Omental fat pad (tissue), 4 donors: ENCODE results near the gene PKN2. TPM values are rescaled to one million over a fixed set of nuclear protein-coding genes. Genes with fewer than 3 reads are reported as not detected.
"Not testable (repeated sequence)": the region's sequence is repeated elsewhere in the genome, so short reads cannot be mapped to it uniquely, and the experiment has no call there.

Experiments used
- ATAC-seq: fragments of 150-250 bp; one replicate; pipeline ENCODE4 v1.9.1; 2016; ENCODE audit warnings: mild to moderate bottlenecking, moderate library complexity; ENCODE audit not compliant: low FRiP score
- DNase-seq: peaks from one replicate; pipeline ENCODE4 v3.0.0-alpha.2; 2019; ENCODE audit warnings: low spot score
- small RNA-seq: library from RNA; depleted of rRNA; stranded (forward); fragments of <200 nt; gene quantifications from one replicate; pipeline ENCODE3, GENCODE V24; 2016
- total RNA-seq, 4 donors: library from RNA; depleted of rRNA; stranded (reverse); fragments of >200 nt; gene quantifications; one replicate each; pipeline ENCODE4 v1.1.0, GENCODE V29; 2016
- TF ChIP-seq, protein P1 (sequence below), 3 donors: fragments of 450-650 bp; IDR thresholded peaks; one replicate each; pipeline ENCODE4 v1.5.1; 2016 to 2017; ENCODE audit warnings: antibody characterized with exemption in 3 of 3, mild to moderate bottlenecking in 3 of 3, moderate library complexity in 2 of 3

PKN2 gene
- total RNA-seq, 4 donors from 2014 or later = 28.8 to 56.6 (median 41.9) TPM

DNA sequence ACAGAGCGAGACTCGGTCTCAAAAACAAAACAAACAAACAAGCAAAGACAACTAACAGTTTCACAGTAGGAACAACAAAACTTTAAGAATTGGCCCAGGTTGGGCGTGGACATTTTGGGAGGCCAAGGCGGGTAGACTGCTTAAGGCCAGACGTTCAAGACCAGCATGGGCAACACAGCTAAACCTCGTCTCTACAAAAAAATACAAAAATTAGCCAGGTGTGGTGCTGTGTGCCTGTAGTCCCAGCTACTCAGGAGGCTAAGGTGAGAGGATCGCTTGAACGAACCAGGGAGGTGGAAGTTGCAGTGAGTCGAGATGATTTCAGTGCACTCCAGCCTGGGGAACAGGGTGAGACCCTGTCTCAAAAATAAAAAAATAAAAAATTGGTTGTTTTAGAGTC lies 193.8 kb downstream of the PKN2 start:
- ATAC-seq (no peak), DNase-seq (no peak)
- TF ChIP-seq, protein P1, sequence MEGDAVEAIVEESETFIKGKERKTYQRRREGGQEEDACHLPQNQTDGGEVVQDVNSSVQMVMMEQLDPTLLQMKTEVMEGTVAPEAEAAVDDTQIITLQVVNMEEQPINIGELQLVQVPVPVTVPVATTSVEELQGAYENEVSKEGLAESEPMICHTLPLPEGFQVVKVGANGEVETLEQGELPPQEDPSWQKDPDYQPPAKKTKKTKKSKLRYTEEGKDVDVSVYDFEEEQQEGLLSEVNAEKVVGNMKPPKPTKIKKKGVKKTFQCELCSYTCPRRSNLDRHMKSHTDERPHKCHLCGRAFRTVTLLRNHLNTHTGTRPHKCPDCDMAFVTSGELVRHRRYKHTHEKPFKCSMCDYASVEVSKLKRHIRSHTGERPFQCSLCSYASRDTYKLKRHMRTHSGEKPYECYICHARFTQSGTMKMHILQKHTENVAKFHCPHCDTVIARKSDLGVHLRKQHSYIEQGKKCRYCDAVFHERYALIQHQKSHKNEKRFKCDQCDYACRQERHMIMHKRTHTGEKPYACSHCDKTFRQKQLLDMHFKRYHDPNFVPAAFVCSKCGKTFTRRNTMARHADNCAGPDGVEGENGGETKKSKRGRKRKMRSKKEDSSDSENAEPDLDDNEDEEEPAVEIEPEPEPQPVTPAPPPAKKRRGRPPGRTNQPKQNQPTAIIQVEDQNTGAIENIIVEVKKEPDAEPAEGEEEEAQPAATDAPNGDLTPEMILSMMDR (IDR thresholded peaks at IDR 0.05) = no peak

DNA sequence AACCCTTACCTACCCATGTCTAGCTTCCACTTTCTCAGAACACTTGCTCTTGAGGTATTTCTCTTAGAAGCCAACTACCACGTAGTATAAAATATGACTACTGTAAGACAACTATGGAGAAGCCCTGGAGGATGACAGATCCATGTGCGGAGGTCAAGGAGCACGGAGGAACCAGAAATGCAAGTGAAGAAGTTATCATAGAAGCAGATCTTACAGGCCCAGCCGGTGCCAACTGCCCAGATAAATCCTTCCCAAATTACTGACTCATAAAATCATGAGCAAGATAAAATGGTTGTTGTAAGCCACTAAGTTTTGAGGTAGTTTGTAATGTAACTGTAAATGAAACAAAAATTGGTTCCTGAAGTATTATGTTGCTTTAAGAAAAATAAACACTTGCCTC lies 194.7 kb downstream of the PKN2 start:
- DNase-seq (no peak), ATAC-seq (no peak)
- TF ChIP-seq, protein P1 (IDR thresholded peaks at IDR 0.05) = no peak

DNA sequence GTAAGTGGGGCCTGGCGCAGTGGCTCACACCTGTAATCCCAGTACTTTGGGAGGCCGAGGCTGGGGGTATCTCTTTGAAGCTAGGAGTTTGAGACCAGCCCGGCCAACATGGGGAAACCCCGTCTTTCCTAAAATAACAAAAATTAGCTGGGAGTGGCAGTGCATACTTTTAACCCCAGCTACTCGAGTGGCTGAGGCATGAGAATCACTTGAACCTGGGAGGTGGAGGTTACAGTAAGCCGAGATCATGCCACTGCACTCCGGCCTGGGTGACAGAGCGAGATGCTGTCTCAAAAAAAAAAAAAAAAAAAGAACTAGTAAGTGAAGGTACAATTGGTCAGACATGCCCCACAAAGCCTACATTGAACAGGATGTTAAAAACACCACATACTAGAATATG lies 196.6 kb downstream of the PKN2 start:
- ATAC-seq, DNase-seq: not testable (repeated sequence)

DNA sequence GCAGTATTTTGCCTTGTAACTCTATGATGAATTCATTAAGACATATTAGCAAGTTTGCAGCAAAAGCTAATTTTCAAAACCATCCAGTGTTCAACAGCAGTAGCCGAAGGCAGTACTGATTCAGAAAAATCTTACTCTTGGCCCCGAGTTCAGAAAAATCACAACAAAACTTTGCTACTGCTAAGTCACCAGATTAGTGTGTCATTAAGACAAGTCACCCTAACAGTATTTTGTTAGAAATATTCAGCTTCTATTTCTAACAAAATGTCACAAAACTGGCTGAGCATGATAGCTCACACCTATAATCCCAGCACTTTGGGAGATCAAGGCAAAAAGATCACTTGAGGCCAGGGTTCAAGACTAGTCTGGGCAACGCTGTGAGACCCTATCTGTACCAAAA lies 199.1 kb downstream of the PKN2 start:
- ATAC-seq = no peak
- TF ChIP-seq, protein P1 (IDR thresholded peaks at IDR 0.05) = no peak
- no peak for DNase-seq

Small RNA genes within 50 kb of the gene (small RNA-seq; reads per million reads assigned to genes)
- gene RNU6-125P = not detected

Other genes starting within 250 kb of the PKN2 start
- gene GTF2B, start 207.3 kb downstream of the PKN2 start, total RNA-seq = 10 to 100 TPM; 21.9 to 47.2 (median 29.2) TPM